Activated CD8-positive, alpha-beta memory T cell treated with anti-CD3 and anti-CD28 coated beads, Interleukin-2, amount 50 U/mL, for 1 hour (primary cell): ENCODE measurements around the gene MLEC.
A peak's percentile ranks its signal among the peaks of the same experiment; 100 is the strongest.

ENCODE experiments used
- DNase-seq: peaks from one replicate; pipeline ENCODE4 v3.0.0-alpha.2; 2020; ENCODE audit errors: extremely low read depth

The MLEC gene

DNA sequence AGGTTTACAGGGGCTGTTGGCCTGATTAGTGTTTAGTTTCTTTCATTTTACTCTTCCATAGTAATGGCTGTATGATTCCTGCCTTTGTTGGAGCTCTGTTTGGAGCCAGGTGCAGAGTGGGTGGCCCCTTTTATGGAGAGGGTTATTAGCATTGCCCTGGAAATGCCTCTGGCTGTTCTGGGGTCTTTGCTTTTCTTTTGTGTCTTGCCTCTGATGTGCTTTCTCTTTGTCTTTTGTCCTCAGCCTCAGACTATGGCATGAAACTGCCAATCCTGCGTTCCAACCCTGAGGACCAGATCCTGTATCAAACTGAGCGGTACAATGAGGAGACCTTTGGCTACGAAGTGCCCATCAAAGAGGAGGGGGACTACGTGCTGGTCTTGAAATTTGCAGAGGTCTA lies 6.9 kb downstream of the MLEC start:
- no peak for DNase-seq

DNA sequence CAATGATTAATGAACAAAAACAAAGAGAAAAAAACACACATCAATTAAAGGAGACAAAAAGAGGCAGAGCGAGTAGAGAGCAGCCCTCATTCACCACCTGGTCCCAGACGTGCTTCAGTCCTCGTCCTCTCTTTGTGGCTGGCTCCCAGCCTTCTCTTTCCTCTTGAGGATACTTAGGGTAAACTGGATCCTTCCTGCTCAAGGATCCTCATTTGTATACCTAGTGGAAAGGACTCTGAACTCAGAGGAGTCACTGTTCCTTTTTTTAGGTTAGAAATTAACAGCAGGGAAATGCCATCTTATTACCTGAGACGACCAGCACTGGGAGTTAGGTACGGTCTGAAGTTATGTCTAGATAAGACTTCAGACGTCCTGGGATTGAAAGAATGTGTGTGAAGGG lies 9.7 kb downstream of the MLEC start:
- no peak for DNase-seq

GRCh38 chr12:120697344-120697743 lies 10.4 kb downstream of the MLEC start:
- no peak for DNase-seq

GRCh38 chr12:120698665-120699064 lies 11.7 kb downstream of the MLEC start:
- no peak for DNase-seq

- DNase-seq, result no peak
Observed at GRCh38 chr12:120699553-120699952, 12.6 kb downstream of the MLEC start.

GRCh38 chr12:120700886-120701285 lies 13.9 kb downstream of the MLEC start:
- no peak for DNase-seq

DNA sequence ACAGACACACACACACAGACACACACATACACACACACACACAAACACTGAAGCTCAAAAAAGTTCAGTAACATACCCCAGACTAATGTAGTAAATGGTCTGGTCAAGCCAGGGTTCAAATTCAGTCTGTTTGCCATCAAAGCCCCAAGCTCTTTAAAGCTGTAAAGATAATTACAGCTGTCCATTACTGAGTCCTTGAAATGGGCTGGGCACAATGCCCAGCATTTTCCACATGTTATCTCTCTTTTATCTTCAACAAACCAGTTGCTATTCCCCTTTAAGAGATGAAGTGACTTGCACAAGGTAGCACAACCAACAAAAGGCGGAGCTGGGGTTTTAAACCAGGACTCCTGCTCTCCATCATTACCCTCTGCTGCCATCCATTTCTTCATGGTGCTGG lies 15.7 kb downstream of the MLEC start:
- DNase-seq, result no peak

GRCh38 chr12:120703311-120703942 lies 16.5 kb downstream of the MLEC start:
- DNase-seq, result no peak

DNA sequence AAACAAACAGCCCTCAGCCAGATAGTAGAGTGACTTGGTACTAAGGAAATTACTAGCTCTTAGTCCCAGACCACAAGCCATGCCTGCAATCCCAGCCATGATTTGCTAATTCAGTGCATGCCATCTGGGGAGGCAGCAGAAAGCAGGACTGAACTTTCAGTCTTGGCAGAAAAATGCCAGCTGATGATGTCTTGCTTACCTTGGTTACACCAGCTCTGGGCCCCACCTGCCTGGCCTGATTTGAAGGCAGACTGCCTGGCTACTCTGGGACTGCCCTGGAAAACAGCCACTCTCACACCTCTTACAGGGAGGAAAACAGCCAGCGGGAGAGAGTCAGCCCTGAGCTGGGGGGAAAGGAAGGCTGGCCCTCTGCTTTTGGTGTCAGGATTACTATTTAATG lies 18.7 kb downstream of the MLEC start:
- no peak for DNase-seq

GRCh38 chr12:120706029-120706428 lies 19.1 kb downstream of the MLEC start:
- DNase-seq, result no peak

DNA sequence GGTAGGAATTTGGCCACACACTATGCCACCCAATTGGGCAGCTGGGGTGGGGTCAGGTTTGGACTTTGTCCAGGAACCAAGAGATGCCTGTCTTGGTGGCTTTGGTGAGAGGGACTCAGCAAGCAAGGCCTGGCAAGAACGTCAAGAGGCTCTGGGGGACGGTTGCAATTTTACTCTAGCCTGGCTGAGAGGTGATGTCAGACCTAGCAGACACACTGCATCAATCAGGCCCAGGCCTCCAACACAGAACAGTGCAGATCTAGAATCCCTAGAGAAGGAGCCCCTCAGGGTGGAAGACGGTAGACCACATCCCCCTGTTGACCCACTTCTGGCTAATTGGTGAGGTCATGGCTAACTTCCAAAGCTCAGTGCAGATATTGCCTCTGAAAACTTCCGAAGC lies 21.7 kb downstream of the MLEC start:
- DNase-seq, result no peak

GRCh38 chr12:120710031-120710804 lies 23.3 kb downstream of the MLEC start, which contains the start of gene UNC119B:
Gene UNC119B (plus strand): TSS chr12:120710458. CDS start chr12:120710475, 17 bp downstream.
- peak; percentile 40 for DNase-seq

GRCh38 chr12:120710805-120711296 lies 23.9 kb downstream of the MLEC start:
- DNase-seq, result no peak

DNA sequence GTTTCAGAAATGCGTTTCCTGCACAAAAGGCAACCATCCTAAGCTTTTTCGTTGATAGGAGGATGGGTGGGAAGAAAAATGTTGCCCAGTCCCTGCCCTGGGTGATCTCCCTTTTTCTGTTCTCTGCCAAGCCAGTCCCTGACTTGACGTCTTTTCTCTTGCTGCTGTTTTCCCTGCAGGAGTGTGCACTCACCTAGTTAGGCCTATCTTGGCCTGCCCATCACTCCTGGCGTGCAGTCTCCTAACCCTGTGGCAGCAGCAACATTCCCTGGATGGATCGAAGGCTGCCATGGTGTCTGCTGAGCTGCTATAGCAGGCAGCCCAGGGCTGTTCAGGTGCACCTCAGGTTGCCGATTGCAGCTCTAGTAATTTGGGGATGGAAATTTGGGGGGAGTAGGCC lies 24.5 kb downstream of the MLEC start:
- DNase-seq, result no peak

- DNase-seq, result no peak
Observed at GRCh38 chr12:120712610-120713009, 25.7 kb downstream of the MLEC start.

DNA sequence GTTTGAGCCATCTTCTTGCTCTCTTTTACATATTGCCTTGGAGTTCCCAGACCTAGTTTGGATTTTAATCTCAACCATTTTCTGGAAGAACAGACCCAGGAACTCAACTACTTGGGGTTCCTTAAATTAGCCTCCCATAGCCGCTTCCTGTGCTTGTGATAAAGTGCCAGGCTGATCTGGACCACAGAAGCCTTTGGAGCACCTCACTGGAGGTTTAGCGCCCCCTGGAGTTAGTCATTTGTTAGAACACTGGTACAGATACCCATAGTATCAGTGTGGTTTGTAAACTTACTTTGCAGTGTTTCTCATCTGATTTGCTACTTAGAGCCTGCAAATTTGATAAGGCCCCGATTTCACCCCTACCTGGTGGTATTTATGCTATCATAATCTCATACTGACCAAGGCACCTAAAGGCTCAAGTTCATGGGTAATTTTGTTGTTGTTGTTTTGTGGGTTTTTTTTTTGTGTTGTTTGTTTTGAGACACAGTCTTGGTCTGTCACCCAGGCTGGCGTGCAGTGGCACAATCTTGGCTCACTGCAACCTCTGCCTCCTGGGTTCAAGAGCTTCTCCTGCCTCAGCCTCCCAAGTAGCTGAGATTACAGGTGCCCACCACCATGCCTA lies 27.0 kb downstream of the MLEC start:
- peak; percentile 77 for DNase-seq

DNA sequence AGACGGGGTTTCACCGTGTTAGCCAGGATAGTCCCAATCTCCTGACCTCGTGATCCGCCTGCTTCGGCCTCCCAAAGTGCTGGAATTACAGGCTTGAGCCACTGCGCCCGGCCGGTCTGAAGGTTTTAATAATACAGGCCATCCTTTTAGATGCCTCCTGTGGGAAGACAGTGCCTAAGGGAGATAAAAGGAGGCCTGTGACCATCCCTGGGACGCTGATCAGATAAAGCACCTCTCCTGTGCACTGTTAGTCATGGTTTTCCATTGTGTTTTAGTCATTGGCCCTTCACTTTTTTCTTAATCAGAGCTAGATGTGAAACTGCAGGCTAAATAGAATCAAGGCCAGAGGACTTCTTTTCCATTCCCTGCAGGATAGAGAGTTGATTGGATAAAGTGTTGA lies 31.1 kb downstream of the MLEC start:
- no peak for DNase-seq

DNA sequence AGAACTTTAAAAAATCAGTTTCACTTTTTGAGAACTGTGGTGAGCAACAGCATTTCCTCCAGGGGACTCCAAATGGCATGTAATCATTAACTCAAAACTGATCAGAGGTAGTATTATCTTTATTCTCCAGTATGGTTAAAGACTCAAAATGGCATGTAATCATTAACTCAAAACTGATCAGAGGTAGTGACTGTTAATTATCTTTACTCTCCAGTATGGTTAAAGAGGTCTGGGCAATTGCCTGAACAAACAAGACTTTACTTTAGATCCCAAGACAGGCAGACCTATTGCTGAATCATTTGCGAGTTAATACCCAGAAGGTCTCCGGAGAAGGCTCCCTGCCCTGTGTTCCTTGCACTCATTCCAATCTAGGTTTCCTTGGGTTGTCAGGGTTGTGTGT lies 32.1 kb downstream of the MLEC start:
- DNase-seq, result no peak

GRCh38 chr12:120719496-120720233 lies 32.7 kb downstream of the MLEC start:
- no peak for DNase-seq

DNA sequence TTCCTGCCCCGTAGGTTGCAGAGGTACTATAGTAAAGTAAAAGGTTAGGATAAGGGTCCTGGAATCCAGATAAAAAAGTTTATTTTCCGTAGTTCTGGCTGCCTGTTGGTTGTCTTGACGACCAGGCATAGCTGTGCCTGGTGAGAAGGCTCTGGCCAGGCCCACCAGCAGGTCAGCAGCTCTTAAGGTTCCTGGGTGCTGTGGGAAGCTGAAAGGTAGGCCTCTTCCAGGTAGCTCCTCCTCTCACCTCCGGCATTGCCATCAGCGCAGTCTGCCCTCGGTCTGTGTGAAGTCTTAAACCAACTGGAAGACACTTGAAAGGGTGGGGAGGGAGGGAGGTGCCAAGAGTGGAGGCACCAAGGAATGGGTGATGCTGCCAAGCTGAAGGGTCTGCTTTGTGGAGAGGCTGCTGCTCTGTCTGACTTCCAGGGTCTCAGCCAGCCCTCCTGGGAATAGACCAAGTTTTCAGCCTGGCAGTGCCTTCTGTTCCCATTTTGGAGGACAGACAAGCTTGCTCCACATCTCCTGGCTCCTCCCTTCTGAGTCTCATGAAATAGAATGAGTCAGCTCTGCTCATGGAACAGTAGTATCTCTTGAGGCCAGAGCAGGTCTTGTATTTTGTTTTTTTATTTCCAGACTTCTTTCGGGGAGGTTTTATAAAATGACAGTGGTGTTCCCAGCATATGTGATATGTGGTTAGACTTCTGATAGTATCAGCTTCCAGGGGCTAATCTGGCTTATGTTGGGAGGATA lies 33.5 kb downstream of the MLEC start:
- no peak for DNase-seq
